ENCODE data around the gene MACF1.

- TF ChIP-seq POLR2A (IDR thresholded peaks at IDR 0.05; ENCODE audit: low read length) (no peak), GATA1 (IDR thresholded peaks at IDR 0.05; ENCODE audit: low read depth, low read length) (no peak)
These were observed 236.4 kb downstream of the MACF1 start for GRCh38 chr1:39440856-39441255.
